Lung microvascular endothelial cell (primary cell): Measurements from ENCODE around the gene NID2. TPM values are rescaled to one million over a fixed set of nuclear protein-coding genes. Genes with fewer than 3 reads are reported as not detected.
A peak's percentile ranks its signal among the peaks of the same experiment; 100 is the strongest.

Experiments
- DNase-seq, 2 donors: peaks; one replicate each; pipeline versions ENCODE4 v3.0.0 to v3.0.0-alpha.2; 2010; ENCODE audit warnings: low read depth in 2 of 2
- total RNA-seq: library from RNA; depleted of rRNA; stranded (reverse); fragments of >200 nt; gene quantifications from 2 replicates; pipeline ENCODE4 v1.2.1, GENCODE V29; 2014

The NID2 gene
- total RNA-seq, 1 donor from 2014 or later: 9.7 TPM

GRCh38 chr14:52000019-52000582, 68.8 kb downstream of the NID2 start:
- DNase-seq: no peak

GRCh38 chr14:51999084-51999483, 69.8 kb downstream of the NID2 start:
- DNase-seq: no peak

- no peak for DNase-seq
Measured at GRCh38 chr14:51998348-51998747, 70.5 kb downstream of the NID2 start.

- DNase-seq: peak; percentile 66 to 75
Measured at GRCh38 chr14:51996148-51996746, 72.6 kb downstream of the NID2 start.

GRCh38 chr14:51993285-51993920, 75.5 kb downstream of the NID2 start:
- no peak for DNase-seq

- no peak for DNase-seq
Measured at GRCh38 chr14:51990488-51990887, 78.4 kb downstream of the NID2 start.

- DNase-seq: peak; percentile 96 to 97
Measured at GRCh38 chr14:51989293-51990234, 79.3 kb downstream of the NID2 start, which contains the start of gene RTRAF. TSS of gene RTRAF (plus strand) at chr14:51989546. CDS start at chr14:51989640, 94 bp downstream.

GRCh38 chr14:51988221-51988620, 80.6 kb downstream of the NID2 start:
- DNase-seq: no peak

GRCh38 chr14:51981218-51981854, 87.5 kb downstream of the NID2 start:
- DNase-seq: no peak

- peak; percentile 81 for DNase-seq
Measured at GRCh38 chr14:51979088-51979709, 89.7 kb downstream of the NID2 start.

GRCh38 chr14:51978681-51979085, 90.2 kb downstream of the NID2 start:
- no peak for DNase-seq

GRCh38 chr14:51977075-51977474, 91.8 kb downstream of the NID2 start:
- DNase-seq: no peak

GRCh38 chr14:51972566-51972965, 96.3 kb downstream of the NID2 start:
- DNase-seq: no peak

GRCh38 chr14:51969852-51970540, 98.9 kb downstream of the NID2 start:
- no peak for DNase-seq

GRCh38 chr14:51967521-51967920, 101.3 kb downstream of the NID2 start:
- no peak for DNase-seq

- DNase-seq: peak in 1 of 2 donors; percentile 72
Measured at GRCh38 chr14:51963286-51963685, 105.6 kb downstream of the NID2 start.

- DNase-seq: peak in 1 of 2 donors; percentile 9
Measured at GRCh38 chr14:51962711-51963110, 106.1 kb downstream of the NID2 start.

GRCh38 chr14:51960866-51961265, 108.0 kb downstream of the NID2 start:
- no peak for DNase-seq

- no peak for DNase-seq
Measured at GRCh38 chr14:51959928-51960327, 108.9 kb downstream of the NID2 start.

GRCh38 chr14:51957950-51958349, 110.9 kb downstream of the NID2 start:
- DNase-seq: peak; percentile 35 to 91
